SK-N-SH treated with all-trans-retinoic acid at 6 μM for 48 hours (cell line): Measurements from ENCODE around the gene ARF5.

ENCODE experiments used
- ATAC-seq: fragments of 200-7000 bp; cut with Tn5 transposase; 3 replicates; pipeline ENCODE4 v1.9.1; 2020; ENCODE audit warnings: mild to moderate bottlenecking, moderate library complexity
- ARNTL ChIP-seq: fragments of 450-650 bp; formaldehyde crosslinking; IDR thresholded peaks from 2 replicates; pipeline ENCODE4 v1.5.0; 2020; ENCODE audit warnings: low read depth, mild to moderate bottlenecking, moderate library complexity, borderline replicate concordance
- BACH2 ChIP-seq: fragments of 250-450 bp; sonication (Bioruptor Pico); IDR thresholded peaks from 2 replicates; pipeline ENCODE4 v1.9.0; 2021; ENCODE audit warnings: mild to moderate bottlenecking, borderline replicate concordance
- ESRRG ChIP-seq: fragments of 250-450 bp; sonication (Bioruptor Pico); IDR thresholded peaks from 2 replicates; pipeline ENCODE4 v1.6.1; 2021; ENCODE audit warnings: mild to moderate bottlenecking
- GLIS3 ChIP-seq: fragments of 250-450 bp; sonication (Bioruptor Pico); IDR thresholded peaks from 2 replicates; pipeline ENCODE4 v1.5.0; 2020; ENCODE audit warnings: mild to moderate bottlenecking, moderate library complexity
- PPARA ChIP-seq: fragments of 250-450 bp; sonication (Bioruptor Pico); IDR thresholded peaks from 2 replicates; pipeline ENCODE4 v1.5.0; 2020; ENCODE audit warnings: mild to moderate bottlenecking, borderline replicate concordance
- RARB ChIP-seq: fragments of 250-450 bp; sonication (Bioruptor Pico); IDR thresholded peaks from 2 replicates; pipeline ENCODE4 v1.8.0; 2021; ENCODE audit warnings: mild to moderate bottlenecking, moderate library complexity
- SNAI2 ChIP-seq: fragments of 250-450 bp; sonication (Bioruptor Pico); IDR thresholded peaks from 2 replicates; pipeline ENCODE4 v1.5.0; 2020; ENCODE audit warnings: mild to moderate bottlenecking, moderate library complexity
- TCF4 ChIP-seq: fragments of 250-450 bp; sonication (Bioruptor Pico); IDR thresholded peaks from 2 replicates; pipeline ENCODE4 v1.8.0; 2021; ENCODE audit warnings: mild to moderate bottlenecking, moderate library complexity, borderline replicate concordance
- TOX ChIP-seq: fragments of 250-450 bp; sonication (Bioruptor Pico); IDR thresholded peaks from 2 replicates; pipeline ENCODE4 v1.8.0; 2021; ENCODE audit warnings: mild to moderate bottlenecking, moderate library complexity, borderline replicate concordance
- ZC3H10 ChIP-seq: fragments of 250-450 bp; sonication (Bioruptor Pico); IDR thresholded peaks from 2 replicates; pipeline ENCODE4 v1.5.1; 2021; ENCODE audit warnings: mild to moderate bottlenecking, moderate library complexity
- ZFP3 ChIP-seq: fragments of 250-450 bp; sonication (Bioruptor Pico); IDR thresholded peaks from 2 replicates; pipeline ENCODE4 v1.5.0; 2020; ENCODE audit warnings: mild to moderate bottlenecking, moderate library complexity
- ZFP30 ChIP-seq: fragments of 450-650 bp; formaldehyde crosslinking; IDR thresholded peaks from 2 replicates; pipeline ENCODE4 v1.5.0; 2022; ENCODE audit warnings: mild to moderate bottlenecking, moderate library complexity
- ZNF565 ChIP-seq: fragments of 450-650 bp; formaldehyde crosslinking; conservative IDR thresholded peaks from 2 replicates; pipeline ENCODE4 v1.5.0; 2020; ENCODE audit warnings: low read depth, mild to moderate bottlenecking, moderate library complexity
- ZNF8 ChIP-seq: fragments of 450-650 bp; formaldehyde crosslinking; IDR thresholded peaks from 2 replicates; pipeline ENCODE4 v1.5.0; 2020; ENCODE audit warnings: mild to moderate bottlenecking, moderate library complexity
- TF ChIP-seq, protein P1 (sequence below): fragments of 250-450 bp; sonication (Bioruptor Pico); IDR thresholded peaks from 2 replicates; pipeline ENCODE4 v1.5.1; 2021; ENCODE audit warnings: mild to moderate bottlenecking, moderate library complexity
- TF ChIP-seq, protein P2 (sequence below): fragments of 250-450 bp; sonication (Bioruptor Pico); IDR thresholded peaks from 2 replicates; pipeline ENCODE4 v1.8.0; 2021; ENCODE audit warnings: low read depth, mild to moderate bottlenecking, moderate library complexity, borderline replicate concordance
- TF ChIP-seq, protein P3 (sequence below): fragments of 250-450 bp; sonication (Bioruptor Pico); IDR thresholded peaks from 2 replicates; pipeline ENCODE4 v1.5.0; 2020; ENCODE audit warnings: mild to moderate bottlenecking, moderate library complexity
- TF ChIP-seq, protein P4 (sequence below): fragments of 250-450 bp; sonication (Bioruptor Pico); IDR thresholded peaks from 2 replicates; pipeline ENCODE4 v1.8.0; 2020; ENCODE audit warnings: mild to moderate bottlenecking, moderate library complexity, borderline replicate concordance

The ARF5 gene

DNA sequence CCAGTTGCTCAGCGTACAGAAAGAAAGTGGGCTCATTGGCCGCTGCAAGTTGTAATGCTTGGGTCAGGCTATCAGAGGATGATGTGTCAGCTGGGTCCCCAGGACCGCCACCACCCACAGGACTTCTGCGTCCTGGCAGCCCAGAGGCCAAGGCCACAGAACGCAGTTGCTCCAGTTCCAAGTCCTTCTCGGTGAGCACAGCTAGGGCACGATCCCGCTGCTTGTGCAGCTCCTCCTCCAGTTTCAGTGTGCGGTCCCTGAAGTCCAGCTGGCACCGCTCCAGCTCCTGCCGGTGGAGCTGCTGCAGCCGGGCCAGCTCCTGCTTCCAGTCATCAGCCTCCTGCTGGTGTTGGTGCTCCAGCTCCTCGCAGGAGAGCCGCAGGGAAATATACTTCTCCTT is 5.8 kb upstream of the ARF5 start (continued):
- TF ChIP-seq, protein P1, sequence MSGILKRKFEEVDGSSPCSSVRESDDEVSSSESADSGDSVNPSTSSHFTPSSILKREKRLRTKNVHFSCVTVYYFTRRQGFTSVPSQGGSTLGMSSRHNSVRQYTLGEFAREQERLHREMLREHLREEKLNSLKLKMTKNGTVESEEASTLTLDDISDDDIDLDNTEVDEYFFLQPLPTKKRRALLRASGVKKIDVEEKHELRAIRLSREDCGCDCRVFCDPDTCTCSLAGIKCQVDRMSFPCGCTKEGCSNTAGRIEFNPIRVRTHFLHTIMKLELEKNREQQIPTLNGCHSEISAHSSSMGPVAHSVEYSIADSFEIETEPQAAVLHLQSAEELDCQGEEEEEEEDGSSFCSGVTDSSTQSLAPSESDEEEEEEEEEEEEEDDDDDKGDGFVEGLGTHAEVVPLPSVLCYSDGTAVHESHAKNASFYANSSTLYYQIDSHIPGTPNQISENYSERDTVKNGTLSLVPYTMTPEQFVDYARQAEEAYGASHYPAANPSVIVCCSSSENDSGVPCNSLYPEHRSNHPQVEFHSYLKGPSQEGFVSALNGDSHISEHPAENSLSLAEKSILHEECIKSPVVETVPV (CRISPR knock-in tag) = no peak
- no peak for TF ChIP-seq TCF4
- no peak for TF ChIP-seq GLIS3 (CRISPR knock-in tag)
- TF ChIP-seq ZNF565 (CRISPR knock-in tag) = no peak
- no peak for TF ChIP-seq ARNTL (CRISPR knock-in tag)
- TF ChIP-seq, protein P2, sequence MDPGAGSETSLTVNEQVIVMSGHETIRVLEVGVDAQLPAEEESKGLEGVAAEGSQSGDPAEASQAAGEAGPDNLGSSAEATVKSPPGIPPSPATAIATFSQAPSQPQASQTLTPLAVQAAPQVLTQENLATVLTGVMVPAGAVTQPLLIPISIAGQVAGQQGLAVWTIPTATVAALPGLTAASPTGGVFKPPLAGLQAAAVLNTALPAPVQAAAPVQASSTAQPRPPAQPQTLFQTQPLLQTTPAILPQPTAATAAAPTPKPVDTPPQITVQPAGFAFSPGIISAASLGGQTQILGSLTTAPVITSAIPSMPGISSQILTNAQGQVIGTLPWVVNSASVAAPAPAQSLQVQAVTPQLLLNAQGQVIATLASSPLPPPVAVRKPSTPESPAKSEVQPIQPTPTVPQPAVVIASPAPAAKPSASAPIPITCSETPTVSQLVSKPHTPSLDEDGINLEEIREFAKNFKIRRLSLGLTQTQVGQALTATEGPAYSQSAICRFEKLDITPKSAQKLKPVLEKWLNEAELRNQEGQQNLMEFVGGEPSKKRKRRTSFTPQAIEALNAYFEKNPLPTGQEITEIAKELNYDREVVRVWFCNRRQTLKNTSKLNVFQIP (CRISPR knock-in tag) = no peak
- TF ChIP-seq ZNF8 (CRISPR knock-in tag) = no peak
- TF ChIP-seq ZFP30 (CRISPR knock-in tag) = no peak
- TF ChIP-seq BACH2 (CRISPR knock-in tag) = no peak

DNA sequence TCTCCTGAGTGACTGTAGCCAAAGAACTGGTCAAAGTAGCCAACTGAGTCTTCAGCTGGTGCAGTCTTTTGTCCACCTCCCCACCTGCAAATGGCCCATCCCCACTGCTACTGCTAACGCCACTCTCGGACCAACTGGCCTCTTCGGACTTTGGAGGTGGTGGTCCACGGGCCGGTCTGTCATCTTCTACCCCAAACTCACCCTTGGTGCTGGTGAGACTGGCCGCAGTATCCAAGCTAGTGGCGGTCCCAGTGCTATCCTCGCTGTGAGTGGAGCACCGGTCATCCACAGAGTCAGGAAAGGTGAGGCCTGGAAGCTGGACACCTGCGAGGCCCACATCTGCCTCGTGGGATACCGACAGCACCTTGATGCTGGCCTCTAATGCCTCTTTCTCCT is 3.6 kb upstream of the ARF5 start:
- TF ChIP-seq, protein P3, sequence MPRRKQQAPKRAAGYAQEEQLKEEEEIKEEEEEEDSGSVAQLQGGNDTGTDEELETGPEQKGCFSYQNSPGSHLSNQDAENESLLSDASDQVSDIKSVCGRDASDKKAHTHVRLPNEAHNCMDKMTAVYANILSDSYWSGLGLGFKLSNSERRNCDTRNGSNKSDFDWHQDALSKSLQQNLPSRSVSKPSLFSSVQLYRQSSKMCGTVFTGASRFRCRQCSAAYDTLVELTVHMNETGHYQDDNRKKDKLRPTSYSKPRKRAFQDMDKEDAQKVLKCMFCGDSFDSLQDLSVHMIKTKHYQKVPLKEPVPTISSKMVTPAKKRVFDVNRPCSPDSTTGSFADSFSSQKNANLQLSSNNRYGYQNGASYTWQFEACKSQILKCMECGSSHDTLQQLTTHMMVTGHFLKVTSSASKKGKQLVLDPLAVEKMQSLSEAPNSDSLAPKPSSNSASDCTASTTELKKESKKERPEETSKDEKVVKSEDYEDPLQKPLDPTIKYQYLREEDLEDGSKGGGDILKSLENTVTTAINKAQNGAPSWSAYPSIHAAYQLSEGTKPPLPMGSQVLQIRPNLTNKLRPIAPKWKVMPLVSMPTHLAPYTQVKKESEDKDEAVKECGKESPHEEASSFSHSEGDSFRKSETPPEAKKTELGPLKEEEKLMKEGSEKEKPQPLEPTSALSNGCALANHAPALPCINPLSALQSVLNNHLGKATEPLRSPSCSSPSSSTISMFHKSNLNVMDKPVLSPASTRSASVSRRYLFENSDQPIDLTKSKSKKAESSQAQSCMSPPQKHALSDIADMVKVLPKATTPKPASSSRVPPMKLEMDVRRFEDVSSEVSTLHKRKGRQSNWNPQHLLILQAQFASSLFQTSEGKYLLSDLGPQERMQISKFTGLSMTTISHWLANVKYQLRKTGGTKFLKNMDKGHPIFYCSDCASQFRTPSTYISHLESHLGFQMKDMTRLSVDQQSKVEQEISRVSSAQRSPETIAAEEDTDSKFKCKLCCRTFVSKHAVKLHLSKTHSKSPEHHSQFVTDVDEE (CRISPR knock-in tag) = no peak
- TF ChIP-seq ZNF565 (CRISPR knock-in tag) (no peak), RARB (CRISPR knock-in tag) (no peak), ZNF8 (CRISPR knock-in tag) (no peak)

DNA sequence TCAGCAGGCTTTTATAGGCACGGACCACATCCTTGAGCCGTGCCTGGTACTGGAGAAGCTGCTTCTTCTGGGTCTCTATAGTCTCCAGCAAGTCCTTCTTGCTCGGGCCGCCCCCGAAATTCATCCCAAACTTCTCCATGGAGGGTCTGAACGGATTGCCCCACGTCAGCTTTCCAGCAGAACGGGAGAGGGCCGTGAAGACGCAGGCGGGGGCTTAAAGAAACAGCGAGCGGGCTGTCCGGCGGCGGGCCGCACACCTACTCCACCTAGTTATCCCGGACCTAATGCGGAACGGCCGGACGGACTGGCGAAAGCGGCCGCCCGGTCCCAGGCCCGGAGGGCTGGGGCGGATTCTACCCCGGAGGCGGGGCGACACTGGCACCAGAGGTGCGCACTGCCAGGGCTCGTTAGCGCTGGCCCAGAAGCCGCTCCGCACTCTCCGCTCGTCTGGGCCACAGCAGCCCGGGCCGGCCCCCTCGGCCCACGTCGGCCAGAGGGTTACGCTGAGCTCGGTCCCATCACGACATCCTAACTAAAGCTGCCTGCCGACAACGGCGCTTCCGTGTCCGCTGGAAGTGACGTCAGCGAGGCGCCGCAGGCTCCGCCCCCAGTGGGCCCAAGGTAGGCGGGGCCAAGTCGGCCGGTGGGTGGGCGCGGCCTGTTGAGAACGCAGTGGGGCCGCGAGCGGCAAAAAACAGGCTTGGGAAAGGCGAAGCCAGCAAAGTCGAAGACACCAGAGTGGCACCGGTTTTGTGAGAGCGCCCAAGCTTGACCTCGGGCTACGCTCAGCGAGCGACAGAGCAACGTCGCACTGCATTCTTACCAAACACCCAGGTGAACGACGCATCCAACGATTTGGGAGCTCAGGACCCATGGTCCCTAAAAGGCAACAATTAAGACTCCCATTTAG is 2.9 kb upstream of the ARF5 start, which contains the start of gene GCC1:
GCC1 (minus strand) TSS at position 553 of the 910 bp plus-strand sequence; CDS start at position 139, 414 bp downstream.
- TF ChIP-seq ZNF565 (CRISPR knock-in tag) (no peak), ZFP3 (CRISPR knock-in tag) (0 out of 2 replicates have a peak, but pooled peaks have one; percentile 48), SNAI2 (CRISPR knock-in tag) (no peak), GLIS3 (CRISPR knock-in tag) (peak; percentile 70), TOX (CRISPR knock-in tag) (no peak), ZFP30 (CRISPR knock-in tag) (no peak)
- TF ChIP-seq, protein P3 (CRISPR knock-in tag) = peak; percentile 39; the same call in 1 of the 2 replicates

More for the DNA sequence above, 3.6 kb upstream of the ARF5 start:
- no peak for ATAC-seq

DNA sequence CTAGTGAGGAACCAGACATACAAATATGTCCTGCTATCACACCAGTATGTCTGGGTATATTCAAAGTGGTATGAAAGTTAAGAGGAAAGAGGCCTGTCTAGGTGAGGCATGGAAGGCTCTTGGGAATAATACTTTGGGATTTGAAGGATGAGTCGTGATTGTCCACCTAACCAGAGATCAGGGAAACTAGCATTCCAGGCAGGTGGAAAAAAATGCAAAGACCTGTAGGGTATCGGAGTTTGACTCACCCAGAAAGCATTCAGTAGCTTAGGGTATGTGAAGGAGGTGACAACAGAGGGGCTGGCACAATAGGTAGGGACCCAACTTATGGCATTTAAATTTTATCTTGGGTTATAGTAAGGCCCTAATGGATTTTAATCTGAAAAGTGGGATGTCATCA is 1.9 kb upstream of the ARF5 start:
- no peak for ATAC-seq
- TF ChIP-seq ZNF565 (CRISPR knock-in tag) (no peak), ARNTL (CRISPR knock-in tag) (no peak), PPARA (CRISPR knock-in tag) (no peak), ZFP30 (CRISPR knock-in tag) (no peak), ESRRG (CRISPR knock-in tag) (no peak), SNAI2 (CRISPR knock-in tag) (no peak), ZC3H10 (CRISPR knock-in tag) (no peak), ZFP3 (CRISPR knock-in tag) (no peak)
- TF ChIP-seq, protein P4, sequence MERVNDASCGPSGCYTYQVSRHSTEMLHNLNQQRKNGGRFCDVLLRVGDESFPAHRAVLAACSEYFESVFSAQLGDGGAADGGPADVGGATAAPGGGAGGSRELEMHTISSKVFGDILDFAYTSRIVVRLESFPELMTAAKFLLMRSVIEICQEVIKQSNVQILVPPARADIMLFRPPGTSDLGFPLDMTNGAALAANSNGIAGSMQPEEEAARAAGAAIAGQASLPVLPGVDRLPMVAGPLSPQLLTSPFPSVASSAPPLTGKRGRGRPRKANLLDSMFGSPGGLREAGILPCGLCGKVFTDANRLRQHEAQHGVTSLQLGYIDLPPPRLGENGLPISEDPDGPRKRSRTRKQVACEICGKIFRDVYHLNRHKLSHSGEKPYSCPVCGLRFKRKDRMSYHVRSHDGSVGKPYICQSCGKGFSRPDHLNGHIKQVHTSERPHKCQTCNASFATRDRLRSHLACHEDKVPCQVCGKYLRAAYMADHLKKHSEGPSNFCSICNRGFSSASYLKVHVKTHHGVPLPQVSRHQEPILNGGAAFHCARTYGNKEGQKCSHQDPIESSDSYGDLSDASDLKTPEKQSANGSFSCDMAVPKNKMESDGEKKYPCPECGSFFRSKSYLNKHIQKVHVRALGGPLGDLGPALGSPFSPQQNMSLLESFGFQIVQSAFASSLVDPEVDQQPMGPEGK (CRISPR knock-in tag) = no peak

More for the DNA sequence above, 2.9 kb upstream of the ARF5 start, which contains the start of gene GCC1:
- ATAC-seq = peak; percentile 81
